Measurements from ENCODE around the gene LY9. TPM values are rescaled to one million over a fixed set of nuclear protein-coding genes. Genes with fewer than 3 reads are reported as not detected.
A peak's percentile ranks its signal among the peaks of the same experiment; 100 is the strongest.

The LY9 gene
- polyA plus RNA-seq, 2 of the 4 experiments (the other 2 are of a cell fraction) = 0.05 to 0.19 TPM

DNA sequence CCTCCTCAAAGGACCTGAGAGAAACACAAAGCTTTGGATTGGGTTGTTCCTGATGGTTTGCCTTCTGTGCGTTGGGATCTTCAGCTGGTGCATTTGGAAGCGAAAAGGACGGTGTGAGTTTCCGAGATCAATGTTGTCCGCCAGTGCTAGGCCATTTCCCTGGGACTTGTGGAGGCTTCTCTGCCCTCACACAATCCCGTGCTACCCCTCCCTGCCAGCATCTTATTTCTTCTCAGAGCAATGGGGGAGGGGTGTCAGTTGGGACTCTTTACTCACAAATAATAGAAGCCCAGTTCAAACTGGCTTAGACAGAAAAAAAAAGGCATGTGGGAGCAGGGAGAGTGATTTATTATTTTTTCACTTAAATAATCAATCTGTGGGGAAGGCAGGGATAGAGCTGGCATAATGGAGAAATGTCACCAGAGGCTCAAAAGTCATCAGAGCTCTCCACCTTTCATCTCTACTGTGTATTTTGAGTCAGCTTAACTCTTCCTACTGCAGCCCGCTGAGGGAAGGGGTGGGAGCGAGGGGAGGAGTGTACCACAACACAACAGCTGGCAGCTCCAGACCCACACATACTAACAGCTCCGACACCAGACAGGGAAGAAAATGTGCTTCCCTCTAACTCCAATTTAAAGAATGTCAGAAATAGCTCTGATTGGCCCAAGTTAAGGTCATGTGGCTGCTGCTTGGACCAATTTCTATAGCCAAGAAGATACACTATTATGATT is 22.4 kb downstream of the LY9 start:
- 71% methylated on average over 9 of the region's 9 CpGs for WGBS (ENCODE audit: missing lambda C conversion rate)
- TF ChIP-seq, protein P1, sequence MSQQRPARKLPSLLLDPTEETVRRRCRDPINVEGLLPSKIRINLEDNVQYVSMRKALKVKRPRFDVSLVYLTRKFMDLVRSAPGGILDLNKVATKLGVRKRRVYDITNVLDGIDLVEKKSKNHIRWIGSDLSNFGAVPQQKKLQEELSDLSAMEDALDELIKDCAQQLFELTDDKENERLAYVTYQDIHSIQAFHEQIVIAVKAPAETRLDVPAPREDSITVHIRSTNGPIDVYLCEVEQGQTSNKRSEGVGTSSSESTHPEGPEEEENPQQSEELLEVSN (IDR thresholded peaks at IDR 0.05; ENCODE audit: borderline replicate concordance, low read depth) = no peak
- TF ChIP-seq NPAS2 (CRISPR knock-in tag; IDR thresholded peaks at IDR 0.05; ENCODE audit: borderline replicate concordance) (no peak), BHLHE40 (IDR thresholded peaks at IDR 0.05; ENCODE audit: low read depth, low read length) (no peak), ZFP36 (IDR thresholded peaks at IDR 0.05; ENCODE audit: borderline replicate concordance, partially characterized antibody) (no peak), HEYL (CRISPR knock-in tag; IDR thresholded peaks at IDR 0.05) (no peak), MYC (IDR thresholded peaks at IDR 0.05; ENCODE audit: borderline replicate concordance, low read length) (no peak), EHF (CRISPR knock-in tag; IDR thresholded peaks at IDR 0.05) (no peak)
- TF ChIP-seq, protein P2, sequence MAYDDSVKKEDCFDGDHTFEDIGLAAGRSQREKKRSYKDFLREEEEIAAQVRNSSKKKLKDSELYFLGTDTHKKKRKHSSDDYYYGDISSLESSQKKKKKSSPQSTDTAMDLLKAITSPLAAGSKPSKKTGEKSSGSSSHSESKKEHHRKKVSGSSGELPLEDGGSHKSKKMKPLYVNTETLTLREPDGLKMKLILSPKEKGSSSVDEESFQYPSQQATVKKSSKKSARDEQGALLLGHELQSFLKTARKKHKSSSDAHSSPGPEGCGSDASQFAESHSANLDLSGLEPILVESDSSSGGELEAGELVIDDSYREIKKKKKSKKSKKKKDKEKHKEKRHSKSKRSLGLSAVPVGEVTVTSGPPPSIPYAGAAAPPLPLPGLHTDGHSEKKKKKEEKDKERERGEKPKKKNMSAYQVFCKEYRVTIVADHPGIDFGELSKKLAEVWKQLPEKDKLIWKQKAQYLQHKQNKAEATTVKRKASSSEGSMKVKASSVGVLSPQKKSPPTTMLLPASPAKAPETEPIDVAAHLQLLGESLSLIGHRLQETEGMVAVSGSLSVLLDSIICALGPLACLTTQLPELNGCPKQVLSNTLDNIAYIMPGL (CRISPR knock-in tag; IDR thresholded peaks at IDR 0.05; ENCODE audit: borderline replicate concordance) = no peak
- TF ChIP-seq, protein P3, sequence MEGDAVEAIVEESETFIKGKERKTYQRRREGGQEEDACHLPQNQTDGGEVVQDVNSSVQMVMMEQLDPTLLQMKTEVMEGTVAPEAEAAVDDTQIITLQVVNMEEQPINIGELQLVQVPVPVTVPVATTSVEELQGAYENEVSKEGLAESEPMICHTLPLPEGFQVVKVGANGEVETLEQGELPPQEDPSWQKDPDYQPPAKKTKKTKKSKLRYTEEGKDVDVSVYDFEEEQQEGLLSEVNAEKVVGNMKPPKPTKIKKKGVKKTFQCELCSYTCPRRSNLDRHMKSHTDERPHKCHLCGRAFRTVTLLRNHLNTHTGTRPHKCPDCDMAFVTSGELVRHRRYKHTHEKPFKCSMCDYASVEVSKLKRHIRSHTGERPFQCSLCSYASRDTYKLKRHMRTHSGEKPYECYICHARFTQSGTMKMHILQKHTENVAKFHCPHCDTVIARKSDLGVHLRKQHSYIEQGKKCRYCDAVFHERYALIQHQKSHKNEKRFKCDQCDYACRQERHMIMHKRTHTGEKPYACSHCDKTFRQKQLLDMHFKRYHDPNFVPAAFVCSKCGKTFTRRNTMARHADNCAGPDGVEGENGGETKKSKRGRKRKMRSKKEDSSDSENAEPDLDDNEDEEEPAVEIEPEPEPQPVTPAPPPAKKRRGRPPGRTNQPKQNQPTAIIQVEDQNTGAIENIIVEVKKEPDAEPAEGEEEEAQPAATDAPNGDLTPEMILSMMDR (IDR thresholded peaks at IDR 0.05) = no peak
- TF ChIP-seq, protein P4, sequence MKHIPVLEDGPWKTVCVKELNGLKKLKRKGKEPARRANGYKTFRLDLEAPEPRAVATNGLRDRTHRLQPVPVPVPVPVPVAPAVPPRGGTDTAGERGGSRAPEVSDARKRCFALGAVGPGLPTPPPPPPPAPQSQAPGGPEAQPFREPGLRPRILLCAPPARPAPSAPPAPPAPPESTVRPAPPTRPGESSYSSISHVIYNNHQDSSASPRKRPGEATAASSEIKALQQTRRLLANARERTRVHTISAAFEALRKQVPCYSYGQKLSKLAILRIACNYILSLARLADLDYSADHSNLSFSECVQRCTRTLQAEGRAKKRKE (CRISPR knock-in tag; IDR thresholded peaks at IDR 0.05; ENCODE audit: low read depth) = no peak
- Histone ChIP-seq H3K4me3 (no peak overlapping the region), H3K4me1 (peaks cover 11% of the 10 kb centered on the region), H3K9me3 (no peaks in the 10 kb centered on the region), H3K27ac (0 out of 6 replicates have a peak overlapping the region, but pooled peaks of 1 of the 2 experiments have one; percentile 12), H3K4me2 (no peak overlapping the region)
- ChIA-PET POLR2A (no interaction called here), CTCF (interaction anchor here (0.8 to 2.7 kb wide), 8 partner anchors 11 to 241 kb away, joined by 3 to 13 read pairs (median 4); no protein-coding TSS in a partner anchor)
- DNase-seq (ENCODE audit: low read depth in 1 of 2, low spot score in 1 of 2) (no peak), ATAC-seq (peak in 1 of 2 experiments; percentile 44; a peak in 3 of 6 replicates), FAIRE-seq (no peak)

DNA sequence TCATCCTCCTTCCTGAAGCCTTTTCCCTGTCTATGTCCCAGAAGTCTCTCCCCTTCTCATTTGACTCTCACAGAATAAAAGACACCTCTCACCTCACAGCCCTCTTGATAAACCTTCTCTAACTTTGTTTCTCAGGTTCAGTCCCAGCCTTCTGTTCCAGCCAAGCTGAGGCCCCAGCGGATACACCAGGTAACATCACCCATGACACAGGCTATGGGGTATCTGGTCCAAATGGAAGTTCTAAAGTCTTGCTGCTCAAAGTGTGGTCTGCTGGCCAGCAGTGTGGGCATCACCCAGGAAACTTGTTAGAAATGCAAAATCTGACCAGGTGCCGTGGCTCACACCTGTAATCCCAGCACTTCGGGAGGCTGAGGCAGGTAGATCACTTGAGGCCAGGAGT is 23.2 kb downstream of the LY9 start:
- no peak for ATAC-seq
- POLR2A ChIA-PET = no interaction called here
- Histone ChIP-seq H3K9me3 (no peaks in the 10 kb centered on the region), H3K4me1 (0 out of 3 replicates have a peak, but pooled peaks cover 5% of the 10 kb centered on the region), H3K4me2 (no peak overlapping the region), H3K27ac (0 out of 6 replicates have a peak overlapping the region, but pooled peaks of 1 of the 2 experiments have one; percentile 12), H3K4me3 (no peak overlapping the region)
- DNase-seq (ENCODE audit: low read depth in 1 of 2, low spot score in 1 of 2) = no peak
- 69% methylated on average over 3 of the region's 3 CpGs for WGBS (ENCODE audit: missing lambda C conversion rate)
- CTCF ChIA-PET = interaction anchor here (1.2 to 2.7 kb wide), 4 partner anchors 11 to 143 kb away, joined by 3 to 13 read pairs (median 8); no protein-coding TSS in a partner anchor
- FAIRE-seq = no peak
- no peak for TF ChIP-seq CHD4 (IDR thresholded peaks at IDR 0.05; ENCODE audit: borderline replicate concordance)
- TF ChIP-seq SREBF2 (IDR thresholded peaks at IDR 0.05) = no peak
- TF ChIP-seq, protein P3 (IDR thresholded peaks at IDR 0.05) = no peak
- TF ChIP-seq HDAC2 (IDR thresholded peaks at IDR 0.05) = no peak
- no peak for TF ChIP-seq RNF2 (IDR thresholded peaks at IDR 0.05; ENCODE audit: borderline replicate concordance, low read depth)
- TF ChIP-seq ZNF302 (CRISPR knock-in tag; IDR thresholded peaks at IDR 0.05) = no peak
- no peak for TF ChIP-seq CBX2 (IDR thresholded peaks at IDR 0.05; ENCODE audit: borderline replicate concordance, low read depth)
- TF ChIP-seq MAZ (IDR thresholded peaks at IDR 0.05; ENCODE audit: borderline replicate concordance, low read depth, low read length) = no peak
- TF ChIP-seq HOXB13 (CRISPR knock-in tag; IDR thresholded peaks at IDR 0.05; ENCODE audit: low read depth) = no peak
- TF ChIP-seq RFX5 (IDR thresholded peaks at IDR 0.05) = no peak
- no peak for TF ChIP-seq SMC3 (IDR thresholded peaks at IDR 0.05)
- TF ChIP-seq ZFP36 (IDR thresholded peaks at IDR 0.05; ENCODE audit: borderline replicate concordance, partially characterized antibody) = no peak
- TF ChIP-seq, protein P5, sequence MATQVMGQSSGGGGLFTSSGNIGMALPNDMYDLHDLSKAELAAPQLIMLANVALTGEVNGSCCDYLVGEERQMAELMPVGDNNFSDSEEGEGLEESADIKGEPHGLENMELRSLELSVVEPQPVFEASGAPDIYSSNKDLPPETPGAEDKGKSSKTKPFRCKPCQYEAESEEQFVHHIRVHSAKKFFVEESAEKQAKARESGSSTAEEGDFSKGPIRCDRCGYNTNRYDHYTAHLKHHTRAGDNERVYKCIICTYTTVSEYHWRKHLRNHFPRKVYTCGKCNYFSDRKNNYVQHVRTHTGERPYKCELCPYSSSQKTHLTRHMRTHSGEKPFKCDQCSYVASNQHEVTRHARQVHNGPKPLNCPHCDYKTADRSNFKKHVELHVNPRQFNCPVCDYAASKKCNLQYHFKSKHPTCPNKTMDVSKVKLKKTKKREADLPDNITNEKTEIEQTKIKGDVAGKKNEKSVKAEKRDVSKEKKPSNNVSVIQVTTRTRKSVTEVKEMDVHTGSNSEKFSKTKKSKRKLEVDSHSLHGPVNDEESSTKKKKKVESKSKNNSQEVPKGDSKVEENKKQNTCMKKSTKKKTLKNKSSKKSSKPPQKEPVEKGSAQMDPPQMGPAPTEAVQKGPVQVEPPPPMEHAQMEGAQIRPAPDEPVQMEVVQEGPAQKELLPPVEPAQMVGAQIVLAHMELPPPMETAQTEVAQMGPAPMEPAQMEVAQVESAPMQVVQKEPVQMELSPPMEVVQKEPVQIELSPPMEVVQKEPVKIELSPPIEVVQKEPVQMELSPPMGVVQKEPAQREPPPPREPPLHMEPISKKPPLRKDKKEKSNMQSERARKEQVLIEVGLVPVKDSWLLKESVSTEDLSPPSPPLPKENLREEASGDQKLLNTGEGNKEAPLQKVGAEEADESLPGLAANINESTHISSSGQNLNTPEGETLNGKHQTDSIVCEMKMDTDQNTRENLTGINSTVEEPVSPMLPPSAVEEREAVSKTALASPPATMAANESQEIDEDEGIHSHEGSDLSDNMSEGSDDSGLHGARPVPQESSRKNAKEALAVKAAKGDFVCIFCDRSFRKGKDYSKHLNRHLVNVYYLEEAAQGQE (IDR thresholded peaks at IDR 0.05) = no peak
- TF ChIP-seq ZC3H11A (IDR thresholded peaks at IDR 0.05) = no peak
- TF ChIP-seq FOSB (CRISPR knock-in tag; IDR thresholded peaks at IDR 0.05) = no peak
- TF ChIP-seq GATA3 (IDR thresholded peaks at IDR 0.05; ENCODE audit: borderline replicate concordance) = no peak
